ENCODE measurements around the gene HSFX3.
A peak's percentile ranks its signal among the peaks of the same experiment; 100 is the strongest.
"Not testable (repeated sequence)": the region's sequence is repeated elsewhere in the genome, so short reads cannot be mapped to it uniquely, and the experiment has no call there.

Gene HSFX3

DNA sequence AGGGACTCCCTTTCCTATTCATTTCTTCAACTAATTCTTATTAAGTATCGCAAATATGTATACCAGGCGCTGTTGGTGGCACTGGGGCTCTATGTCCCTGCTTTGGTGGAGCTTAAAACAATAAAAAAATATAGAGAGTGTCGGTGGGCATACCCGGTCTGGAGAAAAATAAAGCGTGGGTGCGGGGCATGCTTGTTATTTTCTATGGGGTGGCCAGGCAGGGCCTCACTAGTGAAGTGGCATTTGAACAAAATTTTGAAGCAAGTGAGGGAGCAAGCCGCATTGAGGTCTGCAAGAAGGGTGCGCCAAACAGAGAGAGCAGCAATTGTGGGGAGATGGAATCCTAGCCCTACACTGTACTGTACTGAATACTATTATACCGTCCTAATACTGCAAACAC is 44.1 kb downstream of the HSFX3 start:
- no peak overlapping the region for H4K5ac ChIP-seq (ENCODE audit: low read length)
- H3K56ac ChIP-seq (ENCODE audit: low read length), result peak overlapping the region; percentile 64
- H3K4me3 ChIP-seq (ENCODE audit: low read length), result no peak overlapping the region
- H2BK120ac ChIP-seq (ENCODE audit: low read depth, low read length), result no peak overlapping the region
- no peak overlapping the region for H4K8ac ChIP-seq (ENCODE audit: low read depth, low read length)
- H3K36me3 ChIP-seq (ENCODE audit: control insufficient read depth, insufficient read depth, low read length), result no peaks in the 10 kb centered on the region
- H3K9ac ChIP-seq (ENCODE audit: low read length), result no peak overlapping the region
- H3K27me3 ChIP-seq (ENCODE audit: insufficient read depth, low read length, poor library complexity), result no peaks in the 10 kb centered on the region
- no peaks in the 10 kb centered on the region for H3K79me1 ChIP-seq (ENCODE audit: low read length)
- H3K27ac ChIP-seq (ENCODE audit: low read depth, low read length), result no peak overlapping the region
- no peak overlapping the region for H2BK5ac ChIP-seq (ENCODE audit: low read length)
- no peak for DNase-seq
- no peak overlapping the region for H2AK5ac ChIP-seq (ENCODE audit: low read length)
- no peak overlapping the region for H3K4me2 ChIP-seq (ENCODE audit: low read length)
- no peaks in the 10 kb centered on the region for H3K4me1 ChIP-seq (ENCODE audit: control insufficient read depth, low read depth, low read length)
- no peak overlapping the region for H3K4ac ChIP-seq (ENCODE audit: low read depth, low read length)
- H3K18ac ChIP-seq (ENCODE audit: low read length), result no peak overlapping the region
- no peaks in the 10 kb centered on the region for H3K79me2 ChIP-seq (ENCODE audit: control insufficient read depth, insufficient read depth, low read length)
- no peak overlapping the region for H2BK15ac ChIP-seq (replicated peaks; ENCODE audit: low read depth)
- no CpG with 5 or more reads among the region's 9 CpGs for WGBS (ENCODE audit: extremely low coverage, insufficient coverage, low lambda C conversion rate)
- H3K23ac ChIP-seq (ENCODE audit: low read length), result no peak overlapping the region

DNA sequence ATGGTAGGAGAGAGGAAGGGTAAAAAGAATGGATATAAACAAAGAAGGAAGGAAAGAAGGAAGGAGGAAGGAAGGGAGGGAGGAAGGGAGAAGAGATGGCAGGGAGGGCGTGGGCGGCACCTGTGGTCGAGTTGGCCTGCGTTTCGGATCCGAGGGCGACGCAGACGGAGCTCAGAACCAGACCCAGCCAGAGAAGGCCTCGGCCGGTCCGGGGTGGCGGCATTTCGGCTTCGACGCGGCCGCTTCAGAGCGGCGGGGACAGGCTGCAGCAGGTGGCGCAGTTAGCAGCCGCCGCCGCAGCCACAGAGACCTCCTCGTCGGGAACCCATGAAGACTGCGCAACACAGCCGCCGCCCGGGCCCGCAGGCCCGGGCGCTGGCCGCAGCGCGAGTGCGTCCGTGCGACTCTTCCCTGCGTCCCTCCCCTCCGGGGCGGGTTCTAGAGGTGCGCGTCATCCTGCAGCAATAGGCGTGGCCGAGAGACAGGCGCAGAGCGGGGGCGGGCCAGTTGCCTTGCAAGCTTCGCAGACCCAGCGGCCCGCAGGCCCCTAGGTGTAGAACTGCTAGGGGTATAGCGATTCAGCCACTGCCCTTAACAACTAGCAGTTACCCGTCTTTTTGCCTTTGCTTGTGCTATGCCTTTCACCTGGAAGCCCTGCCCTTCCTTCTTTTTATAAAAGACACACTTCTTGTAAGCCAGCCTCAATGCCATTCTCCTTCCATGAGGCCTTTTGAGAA is 44.6 kb downstream of the HSFX3 start, which contains the start of gene IDS:
Gene IDS (minus strand): TSS at position 392 of the 737 bp plus-strand sequence. CDS start 169 bp downstream, at position 223.
- H3K23ac ChIP-seq (ENCODE audit: low read length), result no peak within 1 kb of the TSS
- H4K8ac ChIP-seq (ENCODE audit: low read depth, low read length), result no peak within 1 kb of the TSS
- no CpG with 5 or more reads among the region's 54 CpGs for WGBS (ENCODE audit: extremely low coverage, insufficient coverage, low lambda C conversion rate)
- H2BK15ac ChIP-seq (replicated peaks; ENCODE audit: low read depth), result no peak within 1 kb of the TSS
- H3K4me1 ChIP-seq (ENCODE audit: control insufficient read depth, low read depth, low read length), result no peaks in the 10 kb centered on the region
- no peaks in the 10 kb centered on the region for H3K79me2 ChIP-seq (ENCODE audit: control insufficient read depth, insufficient read depth, low read length)
- peak within 1 kb of the TSS; percentile 73 for H3K56ac ChIP-seq (ENCODE audit: low read length)
- H3K27ac ChIP-seq (ENCODE audit: low read depth, low read length), result peak within 1 kb of the TSS; percentile 76
- peak within 1 kb of the TSS; percentile 28 for H3K4me3 ChIP-seq (ENCODE audit: low read length)
- no peak within 1 kb of the TSS for H4K5ac ChIP-seq (ENCODE audit: low read length)
- peak; percentile 95 for DNase-seq
- no peaks in the 10 kb centered on the region for H3K36me3 ChIP-seq (ENCODE audit: control insufficient read depth, insufficient read depth, low read length)
- H3K79me1 ChIP-seq (ENCODE audit: low read length), result no peaks in the 10 kb centered on the region
- H3K18ac ChIP-seq (ENCODE audit: low read length), result no peak within 1 kb of the TSS
- peak within 1 kb of the TSS; percentile 13 for H3K4me2 ChIP-seq (ENCODE audit: low read length)
- no peak within 1 kb of the TSS for H2BK120ac ChIP-seq (ENCODE audit: low read depth, low read length)
- peak within 1 kb of the TSS; percentile 70 for H3K9ac ChIP-seq (ENCODE audit: low read length)
- no peak within 1 kb of the TSS for H3K4ac ChIP-seq (ENCODE audit: low read depth, low read length)
- no peaks in the 10 kb centered on the region for H3K27me3 ChIP-seq (ENCODE audit: insufficient read depth, low read length, poor library complexity)
- H2BK5ac ChIP-seq (ENCODE audit: low read length), result no peak within 1 kb of the TSS
- H2AK5ac ChIP-seq (ENCODE audit: low read length), result no peak within 1 kb of the TSS

DNA sequence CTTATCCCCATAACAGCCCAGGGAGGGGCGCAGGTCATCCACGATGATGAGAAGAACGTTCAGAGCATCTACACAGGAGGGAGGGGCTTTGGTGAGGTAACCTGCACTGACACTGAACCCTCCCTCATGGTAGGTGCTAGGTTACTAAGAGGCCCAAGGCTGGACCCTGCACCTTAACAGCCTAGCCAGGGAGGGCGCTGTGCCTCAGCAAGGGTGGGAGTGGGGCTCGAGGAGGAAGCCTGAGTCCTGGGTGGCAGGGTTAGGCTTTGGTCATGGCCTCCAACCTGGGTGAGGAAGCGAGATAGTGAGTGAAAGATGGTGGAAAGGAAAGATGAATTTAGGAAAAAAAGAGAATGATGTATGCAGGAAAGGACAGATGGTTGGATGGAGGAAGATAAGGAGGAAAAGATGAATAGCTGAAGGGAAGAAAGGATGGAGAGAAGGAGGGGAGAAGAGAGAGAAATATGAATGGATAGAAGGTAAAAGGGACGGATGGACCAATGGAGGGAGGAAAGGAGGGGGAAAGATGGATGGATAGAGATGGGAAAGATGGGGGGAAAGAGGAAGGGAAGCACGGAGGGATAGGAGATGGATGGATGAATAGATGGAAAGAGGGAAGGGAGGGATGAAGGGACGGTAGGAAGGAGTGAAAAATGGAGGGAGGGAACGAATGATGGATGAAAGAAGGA is 45.4 kb downstream of the HSFX3 start:
- no peak overlapping the region for H3K18ac ChIP-seq (ENCODE audit: low read length)
- no peak overlapping the region for H3K27ac ChIP-seq (ENCODE audit: low read depth, low read length)
- H4K5ac ChIP-seq (ENCODE audit: low read length), result no peak overlapping the region
- peak; percentile 82 for DNase-seq
- H3K56ac ChIP-seq (ENCODE audit: low read length), result peak overlapping the region; percentile 73
- peak overlapping the region; percentile 70 for H3K9ac ChIP-seq (ENCODE audit: low read length)
- peak overlapping the region; percentile 28 for H3K4me3 ChIP-seq (ENCODE audit: low read length)
- no peak overlapping the region for H3K23ac ChIP-seq (ENCODE audit: low read length)
- no peaks in the 10 kb centered on the region for H3K79me1 ChIP-seq (ENCODE audit: low read length)
- H3K36me3 ChIP-seq (ENCODE audit: control insufficient read depth, insufficient read depth, low read length), result no peaks in the 10 kb centered on the region
- no peak overlapping the region for H2AK5ac ChIP-seq (ENCODE audit: low read length)
- no peak overlapping the region for H2BK15ac ChIP-seq (replicated peaks; ENCODE audit: low read depth)
- H3K4me1 ChIP-seq (ENCODE audit: control insufficient read depth, low read depth, low read length), result no peaks in the 10 kb centered on the region
- H3K27me3 ChIP-seq (ENCODE audit: insufficient read depth, low read length, poor library complexity), result no peaks in the 10 kb centered on the region
- 100% methylated on average over 4 of the region's 10 CpGs for WGBS (ENCODE audit: extremely low coverage, insufficient coverage, low lambda C conversion rate)
- no peak overlapping the region for H2BK120ac ChIP-seq (ENCODE audit: low read depth, low read length)
- H2BK5ac ChIP-seq (ENCODE audit: low read length), result no peak overlapping the region
- no peak overlapping the region for H4K8ac ChIP-seq (ENCODE audit: low read depth, low read length)
- H3K79me2 ChIP-seq (ENCODE audit: control insufficient read depth, insufficient read depth, low read length), result no peaks in the 10 kb centered on the region
- H3K4me2 ChIP-seq (ENCODE audit: low read length), result peak overlapping the region; percentile 13
- no peak overlapping the region for H3K4ac ChIP-seq (ENCODE audit: low read depth, low read length)

DNA sequence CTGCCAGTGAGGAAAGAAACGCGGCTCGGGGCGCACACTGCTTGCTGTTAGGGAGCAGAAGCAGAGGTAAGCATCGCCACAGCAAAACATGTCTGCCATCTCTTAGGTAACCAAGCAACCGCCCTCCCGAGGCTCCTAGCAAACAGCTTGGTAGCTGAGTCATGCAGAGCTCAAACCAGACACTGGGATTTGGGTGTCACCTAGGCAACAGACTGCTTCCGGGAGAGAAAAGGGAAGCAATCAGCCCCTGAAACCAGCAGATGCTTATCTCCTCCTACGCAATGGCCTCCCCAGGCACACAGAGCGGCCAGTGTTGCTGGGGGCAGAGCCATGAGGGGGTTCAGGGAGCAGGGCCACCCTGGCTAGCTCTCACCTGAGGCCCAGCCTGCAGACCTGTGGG is 46.3 kb downstream of the HSFX3 start:
- H3K79me1 ChIP-seq (ENCODE audit: low read length); H3K56ac ChIP-seq (ENCODE audit: low read length); H3K4me3 ChIP-seq (ENCODE audit: low read length); H2BK15ac ChIP-seq (replicated peaks; ENCODE audit: low read depth); H3K36me3 ChIP-seq (ENCODE audit: control insufficient read depth, insufficient read depth, low read length); H2BK120ac ChIP-seq (ENCODE audit: low read depth, low read length); H3K9ac ChIP-seq (ENCODE audit: low read length); H4K5ac ChIP-seq (ENCODE audit: low read length); H2BK5ac ChIP-seq (ENCODE audit: low read length); H4K8ac ChIP-seq (ENCODE audit: low read depth, low read length); H3K23ac ChIP-seq (ENCODE audit: low read length); H3K4ac ChIP-seq (ENCODE audit: low read depth, low read length); H3K79me2 ChIP-seq (ENCODE audit: control insufficient read depth, insufficient read depth, low read length); H3K18ac ChIP-seq (ENCODE audit: low read length); H3K27me3 ChIP-seq (ENCODE audit: insufficient read depth, low read length, poor library complexity); H3K27ac ChIP-seq (ENCODE audit: low read depth, low read length); H2AK5ac ChIP-seq (ENCODE audit: low read length); H3K4me1 ChIP-seq (ENCODE audit: control insufficient read depth, low read depth, low read length); H3K4me2 ChIP-seq (ENCODE audit: low read length): not testable (repeated sequence)
- no CpG with 5 or more reads among the region's 10 CpGs for WGBS (ENCODE audit: extremely low coverage, insufficient coverage, low lambda C conversion rate)
- peak; percentile 87 for DNase-seq

DNA sequence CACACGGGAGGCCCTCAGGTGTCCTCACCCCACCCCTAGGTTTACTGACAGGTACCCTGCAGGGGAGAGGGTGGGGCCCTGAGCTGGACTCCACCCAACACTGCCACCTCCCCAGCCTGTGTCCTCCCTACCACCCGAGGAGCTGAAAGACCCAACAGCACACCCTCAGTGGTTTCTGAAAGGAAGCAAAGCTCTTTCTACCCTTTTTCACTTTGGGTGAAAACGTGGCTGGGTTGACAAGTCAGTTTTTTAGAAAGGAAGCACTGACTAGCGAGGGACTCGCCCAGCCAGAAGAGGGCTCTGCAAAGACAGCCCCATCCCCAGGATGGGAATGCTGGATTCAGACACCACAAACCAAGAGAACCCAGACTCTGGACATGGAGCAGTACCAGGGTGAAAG is 46.8 kb downstream of the HSFX3 start:
- H4K8ac ChIP-seq (ENCODE audit: low read depth, low read length); H3K56ac ChIP-seq (ENCODE audit: low read length); H3K79me2 ChIP-seq (ENCODE audit: control insufficient read depth, insufficient read depth, low read length); H3K9ac ChIP-seq (ENCODE audit: low read length); H2BK15ac ChIP-seq (replicated peaks; ENCODE audit: low read depth); H3K79me1 ChIP-seq (ENCODE audit: low read length); H3K36me3 ChIP-seq (ENCODE audit: control insufficient read depth, insufficient read depth, low read length); H2BK120ac ChIP-seq (ENCODE audit: low read depth, low read length); H3K4me2 ChIP-seq (ENCODE audit: low read length); H3K4me1 ChIP-seq (ENCODE audit: control insufficient read depth, low read depth, low read length); H3K4ac ChIP-seq (ENCODE audit: low read depth, low read length); H3K27ac ChIP-seq (ENCODE audit: low read depth, low read length); H4K5ac ChIP-seq (ENCODE audit: low read length); H2AK5ac ChIP-seq (ENCODE audit: low read length); H3K27me3 ChIP-seq (ENCODE audit: insufficient read depth, low read length, poor library complexity); H3K18ac ChIP-seq (ENCODE audit: low read length); H2BK5ac ChIP-seq (ENCODE audit: low read length); H3K23ac ChIP-seq (ENCODE audit: low read length); DNase-seq; H3K4me3 ChIP-seq (ENCODE audit: low read length): not testable (repeated sequence)
- no CpG with 5 or more reads among the region's 5 CpGs for WGBS (ENCODE audit: extremely low coverage, insufficient coverage, low lambda C conversion rate)

Measured in mesendoderm (in vitro differentiated cells).